Muscle of back (tissue), 13 donors: ENCODE data around the gene ZBTB37. TPM values are rescaled to one million over a fixed set of nuclear protein-coding genes. Genes with fewer than 3 reads are reported as not detected.
"Not testable (repeated sequence)": the region's sequence is repeated elsewhere in the genome, so short reads cannot be mapped to it uniquely, and the experiment has no call there.

Experiments used
- DNase-seq, 3 donors: peaks; one replicate each; pipeline versions ENCODE4 v3.0.0 to v3.0.0-alpha.2; 2013
- long read RNA-seq, 9 donors: transcript quantifications; one replicate each; lab custom pipeline, GENCODE V29; 2026
- polyA plus RNA-seq, 10 donors: library from polyadenylated mRNA; unstranded; fragments of 120-200 nt; gene quantifications; one replicate each; pipeline ENCODE4 v1.2.1, GENCODE V29; 2013; ENCODE audit not compliant: insufficient read length in 10 of 10

The ZBTB37 gene
- 1 to 10 TPM; 3.3 to 7.0 (median 5.3) TPM for polyA plus RNA-seq
- long read RNA-seq, donor 1: 0 reads
- long read RNA-seq, donor 2: 0 reads
- long read RNA-seq, donor 3: 0 reads
- long read RNA-seq, donor 4: 0 reads
- long read RNA-seq, donor 5: 0 reads
- long read RNA-seq, donor 6: 0 reads
- long read RNA-seq, donor 7: 0 reads
- long read RNA-seq, donor 8: 0 reads
- long read RNA-seq, donor 9: 0 reads

- peak in 2 of 3 donors; percentile 69 to 86 for DNase-seq
Observed at GRCh38 chr1:173868266-173869020, at the start of gene ZBTB37. ZBTB37 (plus strand) TSS chr1:173868380; CDS start chr1:173870226, 1,846 bp downstream.

GRCh38 chr1:173818459-173818858 lies 49.7 kb upstream of the ZBTB37 start:
- no peak for DNase-seq

GRCh38 chr1:173821680-173822079 lies 46.5 kb upstream of the ZBTB37 start:
- DNase-seq: no peak

- no peak for DNase-seq
Observed at GRCh38 chr1:173823781-173824314, 44.3 kb upstream of the ZBTB37 start.

GRCh38 chr1:173824315-173825081 lies 43.7 kb upstream of the ZBTB37 start, which contains the start of the genes CENPL and DARS2:
CENPL (minus strand) TSS chr1:173824883; CDS start chr1:173811299, 13,584 bp downstream.
DARS2 (plus strand) TSS chr1:173824673; CDS start chr1:173825230, 557 bp downstream.
- peak; percentile 99 for DNase-seq

GRCh38 chr1:173827611-173828010 lies 40.6 kb upstream of the ZBTB37 start:
- DNase-seq: no peak

GRCh38 chr1:173832748-173833147 lies 35.4 kb upstream of the ZBTB37 start:
- DNase-seq: no peak

- no peak for DNase-seq
Observed at GRCh38 chr1:173852105-173852504, 16.1 kb upstream of the ZBTB37 start.

- DNase-seq: no peak
Observed at GRCh38 chr1:173853074-173853473, 15.1 kb upstream of the ZBTB37 start.

GRCh38 chr1:173856014-173856413 lies 12.2 kb upstream of the ZBTB37 start:
- no peak for DNase-seq

GRCh38 chr1:173856903-173857302 lies 11.3 kb upstream of the ZBTB37 start:
- no peak for DNase-seq

- DNase-seq: no peak
Observed at GRCh38 chr1:173857363-173857917, 10.7 kb upstream of the ZBTB37 start.

- DNase-seq: not testable (repeated sequence)
Observed at GRCh38 chr1:173859547-173859946, 8.6 kb upstream of the ZBTB37 start.

- no peak for DNase-seq
Observed at GRCh38 chr1:173860065-173860464, 8.1 kb upstream of the ZBTB37 start.

- no peak for DNase-seq
Observed at GRCh38 chr1:173861731-173862145, 6.4 kb upstream of the ZBTB37 start.

GRCh38 chr1:173862146-173862768 lies 5.9 kb upstream of the ZBTB37 start:
- not testable (repeated sequence) for DNase-seq

GRCh38 chr1:173862769-173863223 lies 5.4 kb upstream of the ZBTB37 start:
- no peak for DNase-seq

- DNase-seq: no peak
Observed at GRCh38 chr1:173863224-173864161, 4.7 kb upstream of the ZBTB37 start.

- no peak for DNase-seq
Observed at GRCh38 chr1:173864179-173864867, 3.9 kb upstream of the ZBTB37 start.
